Nephron progenitor cell (in vitro differentiated cells): Measurements from ENCODE around the gene KIF25.
"Not testable (repeated sequence)": the region's sequence is repeated elsewhere in the genome, so short reads cannot be mapped to it uniquely, and the experiment has no call there.

Source experiments
- DNase-seq: peaks from one replicate; pipeline ENCODE4 v3.0.0; 2021
- H3K27ac Mint-ChIP-seq: 2 replicates; pipeline ENCODE4 v1.8.0; 2021; ENCODE audit warnings: mild to moderate bottlenecking, moderate library complexity, mixed read lengths
- H3K27me3 Mint-ChIP-seq: 2 replicates; pipeline ENCODE4 v1.8.0; 2021; ENCODE audit warnings: mild to moderate bottlenecking, low read depth, mixed read lengths; ENCODE audit not compliant: poor library complexity
- H3K36me3 Mint-ChIP-seq: 2 replicates; pipeline ENCODE4 v1.8.0; 2021; ENCODE audit warnings: low read depth, mixed read lengths
- H3K4me1 Mint-ChIP-seq: 2 replicates; pipeline ENCODE4 v1.8.0; 2021; ENCODE audit warnings: mixed read lengths
- H3K4me3 Mint-ChIP-seq: 2 replicates; pipeline ENCODE4 v1.8.0; 2021; ENCODE audit warnings: mild to moderate bottlenecking, moderate library complexity, mixed read lengths
- H3K9me3 Mint-ChIP-seq: 2 replicates; pipeline ENCODE4 v1.8.0; 2021; ENCODE audit warnings: mild to moderate bottlenecking, moderate library complexity, mixed read lengths
- TF ChIP-seq, protein P1 (sequence below): fragments of 200-600 bp; sonication (generic); IDR thresholded peaks from 2 replicates; pipeline ENCODE4 v1.5.0; 2021; ENCODE audit warnings: antibody characterized with exemption

KIF25 gene

DNA sequence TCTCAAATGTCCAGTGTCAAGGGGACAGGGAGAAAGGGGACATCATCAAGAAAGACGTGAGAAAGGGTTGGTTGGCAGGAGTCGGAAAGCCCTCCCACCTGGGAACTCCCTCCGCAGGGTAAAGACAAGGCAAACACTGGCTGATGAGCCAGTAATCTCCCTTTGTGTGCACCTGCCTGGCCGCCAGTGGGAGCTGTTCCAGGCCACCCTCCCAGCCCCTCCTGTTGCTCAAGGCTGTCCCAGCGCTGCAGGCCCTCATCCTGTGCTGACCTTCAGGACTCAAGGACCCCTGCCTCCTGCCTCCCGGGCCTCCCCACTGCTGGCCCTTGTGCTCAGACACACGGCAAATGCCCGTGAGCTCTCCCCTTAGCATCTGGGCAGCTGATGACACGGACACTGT lies 74.1 kb downstream of the KIF25 start:
- Mint-ChIP-seq H3K4me3 (no peak overlapping the region), H3K27ac (no peak overlapping the region), H3K36me3 (no peaks in the 10 kb centered on the region), H3K9me3 (no peaks in the 10 kb centered on the region), H3K27me3 (peaks cover 13% of the 10 kb centered on the region), H3K4me1 (peaks cover 5% of the 10 kb centered on the region)
- no peak for DNase-seq
- TF ChIP-seq, protein P1, sequence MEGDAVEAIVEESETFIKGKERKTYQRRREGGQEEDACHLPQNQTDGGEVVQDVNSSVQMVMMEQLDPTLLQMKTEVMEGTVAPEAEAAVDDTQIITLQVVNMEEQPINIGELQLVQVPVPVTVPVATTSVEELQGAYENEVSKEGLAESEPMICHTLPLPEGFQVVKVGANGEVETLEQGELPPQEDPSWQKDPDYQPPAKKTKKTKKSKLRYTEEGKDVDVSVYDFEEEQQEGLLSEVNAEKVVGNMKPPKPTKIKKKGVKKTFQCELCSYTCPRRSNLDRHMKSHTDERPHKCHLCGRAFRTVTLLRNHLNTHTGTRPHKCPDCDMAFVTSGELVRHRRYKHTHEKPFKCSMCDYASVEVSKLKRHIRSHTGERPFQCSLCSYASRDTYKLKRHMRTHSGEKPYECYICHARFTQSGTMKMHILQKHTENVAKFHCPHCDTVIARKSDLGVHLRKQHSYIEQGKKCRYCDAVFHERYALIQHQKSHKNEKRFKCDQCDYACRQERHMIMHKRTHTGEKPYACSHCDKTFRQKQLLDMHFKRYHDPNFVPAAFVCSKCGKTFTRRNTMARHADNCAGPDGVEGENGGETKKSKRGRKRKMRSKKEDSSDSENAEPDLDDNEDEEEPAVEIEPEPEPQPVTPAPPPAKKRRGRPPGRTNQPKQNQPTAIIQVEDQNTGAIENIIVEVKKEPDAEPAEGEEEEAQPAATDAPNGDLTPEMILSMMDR = no peak

DNA sequence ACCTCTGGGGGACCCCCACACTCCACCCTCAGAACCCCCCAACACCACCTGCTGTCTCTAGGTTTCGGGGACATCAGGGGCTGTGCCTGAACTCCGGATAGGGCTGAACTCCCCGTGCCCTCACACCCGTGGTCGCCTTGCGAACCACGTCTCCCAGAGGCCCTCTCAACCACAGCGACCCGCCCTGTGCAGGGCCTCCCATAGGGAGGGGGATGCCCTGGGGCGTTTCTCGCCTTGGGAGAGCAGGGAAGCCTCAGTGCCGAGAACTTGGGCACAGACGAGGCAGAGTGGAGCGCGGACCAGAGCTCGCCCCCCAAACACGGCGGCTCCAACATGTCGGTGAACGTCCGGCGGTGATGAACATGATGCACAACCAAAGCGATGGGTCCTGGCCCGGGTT lies 74.8 kb downstream of the KIF25 start:
- peaks cover 15% of the 10 kb centered on the region for H3K27me3 Mint-ChIP-seq
- H3K9me3 Mint-ChIP-seq = no peaks in the 10 kb centered on the region
- DNase-seq = no peak
- H3K36me3 Mint-ChIP-seq = no peaks in the 10 kb centered on the region
- H3K4me1 Mint-ChIP-seq = peaks cover 5% of the 10 kb centered on the region
- TF ChIP-seq, protein P1 = no peak
- no peak overlapping the region for H3K4me3 Mint-ChIP-seq
- no peak overlapping the region for H3K27ac Mint-ChIP-seq

DNA sequence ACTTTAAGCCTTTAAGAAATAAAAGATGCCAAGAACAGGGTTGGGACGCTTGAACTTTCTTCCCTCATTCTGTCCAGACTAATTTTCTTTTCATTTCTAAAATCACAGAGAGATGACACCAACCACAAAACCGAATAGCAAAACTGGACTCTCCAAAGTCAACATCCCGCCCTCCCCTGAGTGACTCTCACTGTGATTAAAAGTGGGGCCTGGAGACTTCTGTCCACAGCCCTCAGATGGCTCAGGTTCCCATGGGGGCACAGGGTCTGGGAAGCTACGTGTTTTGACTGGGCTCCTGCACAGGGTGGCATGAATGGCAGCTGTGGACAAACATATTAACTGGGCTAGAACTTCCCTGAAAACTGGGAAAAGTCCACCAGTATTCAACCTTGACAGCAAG lies 75.3 kb downstream of the KIF25 start:
- H3K9me3 Mint-ChIP-seq = no peaks in the 10 kb centered on the region
- no peak overlapping the region for H3K4me3 Mint-ChIP-seq
- TF ChIP-seq, protein P1 = no peak
- DNase-seq = no peak
- no peaks in the 10 kb centered on the region for H3K36me3 Mint-ChIP-seq
- peaks cover 11% of the 10 kb centered on the region for H3K27me3 Mint-ChIP-seq
- no peak overlapping the region for H3K27ac Mint-ChIP-seq
- peaks cover 8% of the 10 kb centered on the region for H3K4me1 Mint-ChIP-seq

DNA sequence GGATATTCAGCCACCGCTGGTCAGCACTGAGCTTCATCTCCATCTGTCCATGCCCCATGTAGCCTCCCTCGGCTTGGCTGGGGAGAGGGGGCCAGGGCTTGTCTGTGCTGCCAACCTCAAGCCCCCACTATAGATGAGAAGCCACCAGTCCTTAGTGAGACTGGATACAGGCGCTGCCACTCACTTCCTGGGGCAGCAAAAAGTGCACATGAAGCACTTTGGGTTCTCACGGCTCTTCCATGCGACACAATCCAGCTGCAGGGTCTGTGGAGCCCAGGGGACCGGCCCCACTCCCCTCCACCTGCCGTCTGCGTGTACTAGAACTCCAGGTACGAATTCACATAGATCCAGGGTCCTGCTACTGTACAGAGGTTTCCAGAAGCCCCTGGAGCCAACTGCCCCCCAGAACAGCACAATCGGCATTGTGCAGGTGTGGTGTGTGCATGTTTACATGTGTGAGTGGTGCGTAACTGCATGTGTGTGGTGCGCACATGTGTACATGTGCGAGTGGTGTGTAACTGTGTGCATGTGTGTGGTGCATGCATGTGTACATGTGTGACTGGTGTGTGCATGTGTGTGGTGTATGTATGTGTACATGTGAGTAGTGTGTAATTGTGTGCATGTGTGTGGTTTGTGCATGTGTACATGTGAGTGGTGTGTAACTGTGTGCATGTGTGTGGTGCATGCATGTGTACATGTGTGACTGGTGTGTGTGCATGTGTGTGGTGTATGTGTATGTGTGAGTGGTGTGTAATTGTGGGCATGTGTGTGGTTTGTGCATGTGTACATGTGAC lies 76.7 kb downstream of the KIF25 start:
- Mint-ChIP-seq H3K4me1 (peaks cover 15% of the 10 kb centered on the region), H3K9me3 (no peaks in the 10 kb centered on the region), H3K36me3 (no peaks in the 10 kb centered on the region), H3K4me3 (no peak overlapping the region), H3K27ac (no peak overlapping the region), H3K27me3 (peaks cover 6% of the 10 kb centered on the region)
- DNase-seq = no peak
- TF ChIP-seq, protein P1 = no peak

DNA sequence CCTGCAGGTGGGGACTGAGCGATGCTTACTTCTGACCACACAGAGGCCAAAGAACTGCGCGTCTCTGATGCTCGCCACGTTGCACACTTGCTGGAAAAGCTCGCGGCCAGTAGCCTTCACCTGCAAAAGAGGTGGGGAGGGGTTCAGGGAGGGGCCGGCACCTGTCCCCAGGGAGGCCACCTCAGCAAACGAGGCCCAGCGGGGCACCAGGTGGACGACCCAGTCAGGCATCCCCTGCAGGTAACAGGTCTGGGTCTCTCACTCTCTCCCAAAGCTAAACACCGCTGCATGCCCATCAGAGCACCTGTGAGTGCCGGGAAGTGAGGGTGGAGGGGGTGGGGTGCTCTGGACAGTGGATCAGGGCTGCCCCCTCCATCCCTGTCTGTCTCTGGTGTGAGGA lies 77.7 kb downstream of the KIF25 start:
- TF ChIP-seq, protein P1 = no peak
- Mint-ChIP-seq H3K9me3 (no peaks in the 10 kb centered on the region), H3K4me1 (peaks cover 20% of the 10 kb centered on the region), H3K27ac (no peak overlapping the region), H3K27me3 (peaks cover 6% of the 10 kb centered on the region), H3K36me3 (no peaks in the 10 kb centered on the region), H3K4me3 (no peak overlapping the region)
- no peak for DNase-seq

DNA sequence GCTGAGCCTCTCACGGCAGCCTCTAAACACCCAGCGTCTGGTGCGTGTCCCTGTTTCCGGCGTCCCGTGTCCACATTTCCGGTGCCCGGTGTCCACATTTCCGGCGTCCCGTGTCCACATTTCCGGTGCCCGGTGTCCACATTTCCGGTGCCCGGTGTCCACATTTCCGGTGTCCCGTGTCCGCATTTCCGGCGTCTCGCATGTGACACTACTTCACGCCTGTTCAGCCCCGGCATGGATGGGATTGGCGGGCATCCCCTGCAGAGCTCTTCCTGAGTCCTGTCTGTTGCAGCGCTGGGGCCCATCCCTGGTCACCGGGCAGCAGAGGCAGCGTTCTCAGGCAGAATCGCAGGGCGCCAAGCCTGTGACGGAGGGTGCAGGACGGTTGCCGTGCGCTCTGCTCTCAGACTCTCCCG lies 78.3 kb downstream of the KIF25 start:
- peaks cover 6% of the 10 kb centered on the region for H3K27me3 Mint-ChIP-seq
- H3K36me3 Mint-ChIP-seq = no peaks in the 10 kb centered on the region
- H3K27ac Mint-ChIP-seq = no peak overlapping the region
- no peaks in the 10 kb centered on the region for H3K9me3 Mint-ChIP-seq
- TF ChIP-seq, protein P1 = no peak
- no peak for DNase-seq
- no peak overlapping the region for H3K4me3 Mint-ChIP-seq
- H3K4me1 Mint-ChIP-seq = peaks cover 26% of the 10 kb centered on the region

DNA sequence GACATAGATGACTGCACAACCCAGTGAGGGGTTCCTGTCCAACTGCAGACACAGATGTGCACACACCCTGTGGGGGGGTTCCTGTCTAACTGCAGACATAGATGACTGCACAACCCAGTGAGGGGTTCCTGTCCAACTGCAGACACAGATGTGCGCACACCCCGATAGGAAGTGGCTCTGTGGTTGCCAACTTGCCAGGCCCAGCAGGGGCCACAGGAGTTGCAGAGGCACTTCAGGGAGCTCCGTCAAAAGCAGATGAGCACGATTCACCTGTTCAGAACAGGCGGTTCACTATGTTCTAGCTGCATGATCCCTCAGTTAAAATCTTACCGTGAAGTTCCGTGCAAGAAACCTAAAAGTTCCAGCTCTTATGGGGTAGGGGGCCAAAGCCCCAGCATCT lies 79.9 kb downstream of the KIF25 start:
- DNase-seq, H3K27me3 Mint-ChIP-seq, H3K27ac Mint-ChIP-seq, H3K36me3 Mint-ChIP-seq, H3K9me3 Mint-ChIP-seq, H3K4me3 Mint-ChIP-seq: not testable (repeated sequence)
- H3K4me1 Mint-ChIP-seq = peaks cover 31% of the 10 kb centered on the region
